ENCODE data around the gene MUC3A.
"Not testable (repeated sequence)": the region's sequence is repeated elsewhere in the genome, so short reads cannot be mapped to it uniquely, and the experiment has no call there.

The MUC3A gene

DNA sequence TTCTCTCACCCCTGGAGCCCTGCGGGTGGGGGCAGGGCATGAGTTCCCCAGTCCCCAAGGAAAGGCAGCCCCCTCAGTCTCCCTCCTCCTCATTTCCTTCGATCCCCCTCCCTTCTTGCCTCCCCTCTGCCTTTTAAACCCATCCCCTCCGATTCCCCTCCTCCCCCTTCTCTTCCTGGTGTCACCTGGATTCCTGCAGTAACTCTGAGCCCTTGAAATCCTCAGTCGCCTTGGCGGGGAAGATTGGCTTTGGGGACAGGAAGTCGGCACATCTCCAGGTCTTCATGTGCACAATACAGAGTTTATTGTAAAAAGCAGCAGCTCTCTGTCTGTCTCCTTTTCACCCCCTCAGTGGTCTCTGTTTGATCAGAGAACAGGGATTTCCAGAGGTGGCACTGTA is 18.7 kb downstream of the MUC3A start:
- H3K27ac ChIP-seq = no peak overlapping the region
- no peak for DNase-seq (ENCODE audit: low read depth, low spot score)

DNA sequence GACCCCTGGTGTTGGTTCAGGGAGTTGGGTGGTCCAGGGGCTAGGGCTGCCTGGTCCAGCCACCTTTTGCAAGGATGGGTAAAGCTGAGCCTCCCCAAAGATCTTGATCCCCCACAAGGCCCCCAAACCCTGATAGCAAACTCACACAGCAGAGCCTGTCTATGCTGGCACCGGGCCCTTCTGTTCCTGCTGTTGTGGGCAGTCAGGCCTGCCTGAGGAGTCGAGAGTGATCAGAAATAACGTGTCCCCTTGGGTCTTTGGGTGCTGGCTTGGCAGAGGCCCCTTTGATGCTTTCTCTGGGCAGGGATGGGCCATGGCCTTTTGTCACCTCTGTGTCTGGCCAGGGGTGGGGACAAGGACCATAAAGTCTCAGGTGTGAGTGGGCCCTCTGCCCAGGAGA is 19.3 kb downstream of the MUC3A start:
- no peak overlapping the region for H3K27ac ChIP-seq
- no peak for DNase-seq (ENCODE audit: low read depth, low spot score)

DNA sequence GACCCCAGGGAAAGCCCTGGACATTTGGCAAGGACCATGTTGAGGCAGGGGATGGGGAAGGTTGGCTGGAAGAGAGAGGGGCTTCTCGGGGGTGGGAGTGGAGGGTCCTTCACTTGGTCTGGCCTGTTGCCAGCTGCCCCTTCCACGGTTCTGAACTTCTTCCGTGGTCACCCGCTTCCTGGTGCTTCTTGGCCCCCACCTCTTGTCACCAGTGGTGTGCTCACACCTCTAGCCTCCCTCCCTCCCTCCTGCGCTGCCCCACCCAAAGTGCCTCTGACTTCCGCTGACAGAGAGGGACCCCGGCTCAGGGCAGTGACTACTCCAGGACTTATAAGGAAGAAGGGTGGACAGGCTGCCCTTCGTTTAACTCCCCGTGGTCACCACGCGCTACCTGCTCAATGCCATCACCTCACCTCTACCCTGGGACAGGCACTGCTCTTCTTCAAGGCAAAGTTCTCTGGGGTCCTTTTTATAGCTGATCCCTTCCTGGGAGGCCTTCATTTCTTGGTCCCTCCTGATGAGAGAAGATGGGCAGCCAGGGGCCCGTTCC is 19.8 kb downstream of the MUC3A start, which contains the start of gene MUC12:
MUC12 (plus strand) TSS at position 500 of the 550 bp plus-strand sequence. CDS start 58 bp downstream, outside the sequence.
- no peak for DNase-seq (ENCODE audit: low read depth, low spot score)
- H3K27ac ChIP-seq = no peak within 1 kb of the TSS

DNA sequence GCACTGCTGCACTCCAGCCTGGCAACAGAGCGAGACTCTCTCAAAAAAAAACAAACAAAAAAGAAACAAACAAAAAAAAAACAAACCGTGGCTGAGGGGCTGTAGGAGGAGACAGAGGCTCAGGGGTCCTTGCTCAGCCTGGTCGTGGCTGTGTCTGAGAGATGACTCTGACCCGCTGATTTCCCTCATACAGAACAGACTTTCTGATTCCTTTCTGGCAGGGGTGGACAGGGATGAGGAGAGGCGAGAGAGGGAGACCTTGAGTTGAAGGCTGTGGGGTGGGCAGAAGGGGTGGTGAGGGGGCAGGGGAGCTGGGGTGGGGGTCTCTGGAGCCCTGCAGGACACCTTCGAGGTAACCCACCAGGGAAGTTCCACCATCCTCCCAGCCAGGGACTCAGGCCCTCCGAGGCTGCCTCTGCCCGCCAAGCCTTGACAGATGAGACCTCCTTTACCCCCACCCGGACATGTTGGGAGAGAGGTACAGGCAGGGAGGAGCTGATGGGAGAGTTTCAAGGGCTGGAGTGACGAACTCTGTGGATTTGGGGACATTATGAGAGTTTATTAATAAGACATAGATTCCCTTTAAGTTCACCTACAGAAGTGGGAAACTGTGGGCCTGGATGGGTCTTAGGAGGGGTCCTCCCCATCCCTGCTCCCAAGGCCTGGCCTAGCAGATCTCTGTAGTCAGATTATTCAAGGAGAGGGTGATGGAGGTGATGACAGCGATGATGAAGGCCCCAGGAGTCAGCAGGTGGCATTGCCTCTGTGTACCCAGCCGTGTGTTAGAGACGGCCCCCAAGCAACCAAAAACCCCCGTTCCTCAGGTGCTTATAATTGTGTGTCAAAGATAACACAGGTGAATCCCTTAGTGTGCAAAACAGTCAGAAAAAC is 22.0 kb downstream of the MUC3A start:
- H3K27ac ChIP-seq = no peak overlapping the region

DNA sequence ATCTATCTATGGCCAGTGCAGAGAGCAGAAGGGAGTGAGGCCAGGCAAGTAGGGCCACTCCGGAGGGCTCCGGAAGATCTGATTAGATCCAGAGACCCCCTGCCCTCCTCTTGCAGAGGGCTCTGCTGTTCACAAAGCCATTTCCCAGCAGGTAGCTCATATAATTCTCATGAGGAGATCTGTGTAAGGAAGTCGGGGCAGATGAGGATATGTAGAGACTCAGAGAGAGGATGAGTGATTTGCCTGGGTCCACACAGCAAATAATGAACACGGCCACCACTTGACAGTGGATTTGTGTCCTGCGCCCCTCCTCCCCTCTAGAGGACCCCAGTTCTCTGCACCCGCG is 22.6 kb downstream of the MUC3A start:
- no peak for DNase-seq (ENCODE audit: low read depth, low spot score)
- H3K27ac ChIP-seq = no peak overlapping the region

More for the DNA sequence above, 22.0 kb downstream of the MUC3A start:
- no peak for DNase-seq (ENCODE audit: low read depth, low spot score)

DNA sequence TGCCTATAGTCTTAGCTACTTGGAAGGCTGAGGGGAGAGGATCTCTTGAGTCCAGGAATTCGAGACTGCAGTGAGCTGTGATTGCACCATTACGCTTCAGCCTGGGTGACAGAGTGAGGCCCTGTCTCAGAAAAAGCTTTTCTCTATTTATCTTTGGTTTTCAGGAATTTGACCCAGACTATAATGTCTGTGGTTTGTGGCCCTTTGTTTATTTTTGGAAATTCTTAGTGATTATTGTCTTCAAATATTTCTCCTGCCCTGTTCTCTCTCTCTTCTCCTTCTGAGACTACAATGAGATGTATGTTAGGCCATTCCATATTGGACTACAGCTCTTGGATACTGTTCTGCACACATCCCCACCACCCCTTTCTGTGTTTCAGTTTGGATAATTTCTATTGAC is 24.7 kb downstream of the MUC3A start:
- H3K27ac ChIP-seq = no peak overlapping the region
- DNase-seq (ENCODE audit: low read depth, low spot score) = no peak

DNA sequence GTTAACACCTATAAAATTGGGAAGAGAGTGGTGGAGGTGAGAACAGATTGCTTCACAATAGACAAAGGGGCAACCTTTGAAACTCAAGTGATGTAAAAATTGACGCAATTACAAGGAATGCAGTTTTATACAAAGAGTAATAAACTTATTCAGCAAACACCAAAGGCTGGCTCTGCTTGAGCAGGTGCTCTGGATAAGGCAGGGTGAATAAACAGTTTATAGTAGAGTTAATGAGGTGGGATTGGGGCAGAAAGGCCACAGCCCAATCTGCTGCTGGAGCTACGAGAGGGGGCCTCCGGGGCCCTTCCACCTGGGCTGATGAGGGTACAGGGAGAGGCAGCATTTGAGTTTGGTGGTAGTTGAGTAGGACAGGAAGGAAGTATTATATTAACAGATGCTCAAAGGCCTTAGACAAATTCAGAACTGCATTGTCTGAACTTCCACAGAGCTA is 26.1 kb downstream of the MUC3A start:
- DNase-seq (ENCODE audit: low read depth, low spot score) = no peak
- no peak overlapping the region for H3K27ac ChIP-seq

DNA sequence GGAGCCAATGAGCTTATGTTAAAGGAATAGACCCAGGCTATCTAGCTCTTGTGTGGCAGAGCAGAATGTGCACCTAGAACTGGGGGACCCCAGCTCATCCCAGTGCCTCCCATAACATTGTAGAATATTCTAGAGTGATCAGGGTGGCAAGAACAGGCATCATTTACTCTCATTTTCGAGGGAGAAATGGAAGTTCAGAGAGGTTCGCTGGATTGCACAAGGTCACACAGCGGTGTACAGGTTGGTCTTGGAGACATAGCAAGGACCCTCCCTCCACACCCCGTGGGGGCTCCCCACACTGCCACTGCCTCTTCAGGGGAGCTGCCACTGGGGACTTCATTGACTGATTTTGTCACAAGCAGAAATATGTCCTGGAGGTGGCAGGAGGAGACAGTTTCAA is 29.0 kb downstream of the MUC3A start:
- H3K27ac ChIP-seq = no peak overlapping the region
- no peak for DNase-seq (ENCODE audit: low read depth, low spot score)

DNA sequence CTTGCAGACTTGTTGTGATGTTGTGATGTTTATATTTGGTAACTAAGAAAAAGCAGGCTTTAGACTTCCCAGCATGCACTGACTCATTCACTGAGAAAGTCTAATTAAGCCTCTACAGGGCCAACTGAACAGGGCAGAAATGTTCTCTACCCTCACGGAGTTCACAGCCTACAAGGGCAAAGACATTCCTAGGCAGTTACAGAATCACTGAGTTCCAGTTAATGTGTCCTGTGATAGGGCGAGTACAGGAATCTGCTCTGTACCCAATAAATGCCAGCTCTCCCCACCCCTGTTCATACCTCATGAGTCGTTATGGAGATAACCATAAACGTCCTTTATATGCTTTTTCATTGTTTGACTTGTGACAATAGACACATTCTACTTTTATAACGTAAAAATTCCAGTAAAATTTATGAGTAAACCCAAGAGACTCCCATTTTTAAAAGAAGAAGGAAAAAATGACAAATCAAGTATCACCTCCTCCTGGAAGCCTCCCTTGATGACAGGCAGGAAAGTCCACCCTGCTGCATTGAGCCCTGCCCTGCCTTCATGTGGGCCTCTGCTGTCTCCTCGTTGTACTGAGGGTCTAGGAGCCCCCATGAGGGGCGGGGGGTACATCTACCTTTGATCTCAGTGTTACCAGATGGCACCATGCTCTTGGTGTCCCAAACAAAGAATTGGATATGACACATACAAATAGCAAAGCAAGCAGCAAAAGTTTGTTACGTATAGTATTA is 34.3 kb downstream of the MUC3A start:
- H3K27ac ChIP-seq = peak overlapping the region; percentile 75
- peak; percentile 91 for DNase-seq (ENCODE audit: low read depth, low spot score)

DNA sequence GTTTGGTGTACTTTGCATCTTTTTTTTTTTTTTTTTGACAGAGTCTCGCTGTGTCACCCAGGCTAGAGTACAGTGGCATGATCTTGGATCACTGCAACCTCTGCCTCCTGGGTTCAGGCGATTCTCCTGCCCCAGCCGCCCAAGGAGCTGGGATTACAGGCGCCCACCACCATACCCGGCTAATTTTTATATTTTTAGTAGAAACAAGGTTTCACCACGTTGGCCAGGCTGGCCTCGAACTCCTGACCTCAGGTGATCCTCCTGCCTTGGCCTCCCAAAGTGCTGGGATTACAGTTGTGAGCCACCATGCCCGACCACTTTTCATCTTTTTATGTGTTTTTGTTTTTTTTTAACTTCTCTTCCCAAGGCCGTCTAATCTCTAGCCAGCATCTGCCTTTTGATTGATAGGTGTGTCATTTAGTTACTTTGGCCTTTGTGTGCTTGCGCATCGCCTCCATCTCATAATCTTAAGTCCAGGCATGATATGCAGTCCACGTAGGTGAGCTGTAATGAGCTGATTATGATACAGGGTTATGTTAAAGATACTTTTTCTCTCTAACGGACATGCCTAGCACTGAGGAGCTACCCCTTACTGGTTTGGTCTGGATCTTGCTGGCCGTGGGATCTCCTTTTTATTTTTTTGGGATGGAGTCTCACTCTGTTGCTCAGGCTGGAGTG is 35.0 kb downstream of the MUC3A start:
- DNase-seq (ENCODE audit: low read depth, low spot score) = not testable (repeated sequence)

DNA sequence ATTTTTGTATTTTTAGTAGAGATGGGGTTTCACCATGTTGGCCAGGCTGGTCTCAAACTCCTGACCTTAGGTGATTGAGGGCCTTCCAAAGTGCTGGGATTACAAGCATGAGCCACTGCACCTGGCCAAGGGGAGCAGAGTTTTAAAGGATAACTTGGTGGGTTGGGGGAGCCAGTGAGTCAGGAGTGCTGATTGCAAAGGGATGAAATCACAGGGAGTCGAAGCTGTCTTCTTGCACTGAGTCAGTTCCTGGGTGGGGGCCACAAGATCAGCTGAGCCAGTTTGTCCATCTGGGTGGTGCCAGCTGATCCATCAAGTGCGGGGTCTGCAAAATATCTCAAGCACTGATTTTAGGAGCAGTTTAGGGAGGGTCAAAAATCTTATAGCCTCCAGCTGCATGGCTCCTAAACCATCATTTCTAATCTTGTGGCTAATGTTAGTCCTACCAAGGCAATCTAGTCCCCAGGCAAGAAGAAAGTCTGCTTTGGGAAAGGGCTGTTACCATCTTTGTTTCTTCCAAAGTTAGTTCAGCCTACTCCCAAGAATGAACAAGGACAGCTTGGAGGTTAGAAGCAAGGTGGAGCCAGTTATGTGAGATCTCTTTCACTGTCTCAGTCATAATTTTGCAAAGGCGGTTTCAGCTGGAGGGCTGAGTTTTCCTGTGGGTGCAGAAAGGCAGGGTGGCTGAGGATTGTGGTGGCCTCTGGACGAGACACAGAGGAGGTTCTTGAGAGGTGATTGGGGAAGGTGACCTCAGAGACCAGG is 35.9 kb downstream of the MUC3A start:
- H3K27ac ChIP-seq = peak overlapping the region; percentile 75
- DNase-seq (ENCODE audit: low read depth, low spot score) = peak; percentile 40

More for the DNA sequence above, 35.0 kb downstream of the MUC3A start:
- peak overlapping the region; percentile 75 for H3K27ac ChIP-seq

DNA sequence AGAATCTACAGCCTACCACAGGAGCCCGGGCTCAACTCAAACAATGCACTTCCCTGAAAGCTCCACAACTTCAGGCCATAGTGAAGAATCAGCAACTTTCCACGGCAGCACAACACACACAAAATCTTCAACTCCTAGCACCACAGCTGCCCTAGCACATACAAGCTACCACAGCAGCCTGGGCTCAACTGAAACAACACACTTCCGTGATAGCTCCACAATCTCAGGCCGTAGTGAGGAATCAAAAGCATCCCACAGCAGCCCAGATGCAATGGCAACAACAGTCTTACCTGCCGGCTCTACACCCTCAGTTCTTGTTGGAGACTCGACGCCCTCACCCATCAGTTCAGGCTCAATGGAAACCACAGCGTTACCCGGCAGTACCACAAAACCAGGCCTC is 42.3 kb downstream of the MUC3A start:
- no peak for DNase-seq (ENCODE audit: low read depth, low spot score)
- no peak overlapping the region for H3K27ac ChIP-seq

DNA sequence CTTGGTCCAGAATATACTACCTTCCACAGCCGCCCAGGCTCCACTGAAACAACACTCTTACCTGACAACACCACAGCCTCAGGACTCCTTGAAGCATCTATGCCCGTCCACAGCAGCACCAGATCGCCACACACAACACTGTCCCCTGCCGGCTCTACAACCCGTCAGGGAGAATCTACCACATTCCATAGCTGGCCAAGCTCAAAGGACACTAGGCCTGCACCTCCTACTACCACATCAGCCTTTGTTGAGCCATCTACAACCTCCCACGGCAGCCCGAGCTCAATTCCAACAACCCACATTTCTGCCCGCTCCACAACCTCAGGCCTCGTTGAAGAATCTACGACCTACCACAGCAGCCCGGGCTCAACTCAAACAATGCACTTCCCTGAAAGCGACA is 42.9 kb downstream of the MUC3A start:
- DNase-seq (ENCODE audit: low read depth, low spot score); H3K27ac ChIP-seq: not testable (repeated sequence)

DNA sequence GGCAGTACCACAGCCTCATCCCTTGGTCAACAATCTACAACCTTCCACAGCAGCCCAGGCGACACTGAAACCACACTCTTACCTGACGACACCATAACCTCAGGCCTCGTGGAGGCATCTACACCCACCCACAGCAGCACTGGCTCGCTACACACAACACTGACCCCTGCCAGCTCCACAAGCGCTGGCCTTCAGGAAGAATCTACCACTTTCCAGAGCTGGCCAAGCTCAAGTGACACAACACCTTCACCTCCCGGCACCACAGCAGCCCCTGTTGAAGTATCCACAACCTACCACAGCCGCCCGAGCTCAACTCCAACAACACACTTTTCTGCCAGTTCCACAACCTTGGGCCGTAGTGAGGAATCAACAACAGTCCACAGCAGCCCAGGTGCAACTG is 45.3 kb downstream of the MUC3A start:
- H3K27ac ChIP-seq; DNase-seq (ENCODE audit: low read depth, low spot score): not testable (repeated sequence)

DNA sequence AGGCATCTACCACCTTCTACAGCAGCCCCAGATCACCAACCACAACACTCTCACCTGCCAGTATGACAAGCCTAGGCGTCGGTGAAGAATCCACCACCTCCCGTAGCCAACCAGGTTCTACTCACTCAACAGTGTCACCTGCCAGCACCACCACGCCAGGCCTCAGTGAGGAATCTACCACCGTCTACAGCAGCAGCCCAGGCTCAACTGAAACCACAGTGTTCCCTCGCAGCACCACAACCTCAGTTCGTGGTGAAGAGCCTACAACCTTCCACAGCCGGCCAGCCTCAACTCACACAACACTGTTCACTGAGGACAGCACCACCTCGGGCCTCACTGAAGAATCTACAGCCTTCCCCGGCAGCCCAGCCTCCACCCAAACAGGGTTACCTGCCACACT is 49.2 kb downstream of the MUC3A start:
- H3K27ac ChIP-seq; DNase-seq (ENCODE audit: low read depth, low spot score): not testable (repeated sequence)

DNA sequence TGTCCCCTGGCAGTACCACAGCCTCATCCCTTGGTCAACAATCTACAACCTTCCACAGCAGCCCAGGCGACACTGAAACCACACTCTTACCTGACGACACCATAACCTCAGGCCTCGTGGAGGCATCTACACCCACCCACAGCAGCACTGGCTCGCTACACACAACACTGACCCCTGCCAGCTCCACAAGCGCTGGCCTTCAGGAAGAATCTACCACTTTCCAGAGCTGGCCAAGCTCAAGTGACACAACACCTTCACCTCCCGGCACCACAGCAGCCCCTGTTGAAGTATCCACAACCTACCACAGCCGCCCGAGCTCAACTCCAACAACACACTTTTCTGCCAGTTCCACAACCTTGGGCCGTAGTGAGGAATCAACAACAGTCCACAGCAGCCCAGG is 50.0 kb downstream of the MUC3A start:
- DNase-seq (ENCODE audit: low read depth, low spot score); H3K27ac ChIP-seq: not testable (repeated sequence)

DNA sequence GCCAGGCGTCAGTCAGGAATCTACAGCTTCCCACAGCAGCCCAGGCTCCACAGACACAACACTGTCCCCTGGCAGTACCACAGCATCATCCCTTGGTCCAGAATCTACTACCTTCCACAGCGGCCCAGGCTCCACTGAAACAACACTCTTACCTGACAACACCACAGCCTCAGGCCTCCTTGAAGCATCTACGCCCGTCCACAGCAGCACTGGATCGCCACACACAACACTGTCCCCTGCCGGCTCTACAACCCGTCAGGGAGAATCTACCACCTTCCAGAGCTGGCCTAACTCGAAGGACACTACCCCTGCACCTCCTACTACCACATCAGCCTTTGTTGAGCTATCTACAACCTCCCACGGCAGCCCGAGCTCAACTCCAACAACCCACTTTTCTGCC is 50.7 kb downstream of the MUC3A start:
- DNase-seq (ENCODE audit: low read depth, low spot score); H3K27ac ChIP-seq: not testable (repeated sequence)

DNA sequence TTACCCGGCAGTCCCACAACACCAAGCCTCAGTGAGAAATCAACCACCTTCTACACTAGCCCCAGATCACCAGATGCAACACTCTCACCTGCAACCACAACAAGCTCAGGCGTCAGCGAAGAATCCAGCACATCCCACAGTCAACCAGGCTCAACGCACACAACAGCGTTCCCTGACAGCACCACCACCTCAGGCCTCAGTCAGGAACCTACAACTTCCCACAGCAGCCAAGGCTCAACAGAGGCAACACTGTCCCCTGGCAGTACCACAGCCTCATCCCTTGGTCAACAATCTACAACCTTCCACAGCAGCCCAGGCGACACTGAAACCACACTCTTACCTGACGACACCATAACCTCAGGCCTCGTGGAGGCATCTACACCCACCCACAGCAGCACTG is 53.0 kb downstream of the MUC3A start:
- not testable (repeated sequence) for H3K27ac ChIP-seq; DNase-seq (ENCODE audit: low read depth, low spot score)

DNA sequence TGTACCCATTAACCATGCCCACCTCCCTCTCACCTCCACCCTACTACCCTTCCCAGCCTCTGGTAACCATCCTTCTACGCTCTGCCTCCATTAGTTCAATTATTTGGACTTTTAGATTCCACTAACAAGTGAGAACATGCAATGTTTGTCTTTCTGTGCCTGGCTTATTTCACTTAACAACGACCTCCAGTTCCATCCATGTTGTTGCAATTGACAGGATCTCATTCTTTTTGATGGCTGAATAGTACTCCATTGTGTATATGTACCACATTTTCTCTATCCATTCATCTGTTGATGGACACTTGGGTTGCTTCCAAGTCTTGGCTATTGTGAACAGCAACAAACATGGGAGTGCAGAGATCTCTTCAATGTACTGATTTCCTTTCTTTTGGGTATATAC is 58.0 kb downstream of the MUC3A start:
- H3K27ac ChIP-seq; DNase-seq (ENCODE audit: low read depth, low spot score): not testable (repeated sequence)

DNA sequence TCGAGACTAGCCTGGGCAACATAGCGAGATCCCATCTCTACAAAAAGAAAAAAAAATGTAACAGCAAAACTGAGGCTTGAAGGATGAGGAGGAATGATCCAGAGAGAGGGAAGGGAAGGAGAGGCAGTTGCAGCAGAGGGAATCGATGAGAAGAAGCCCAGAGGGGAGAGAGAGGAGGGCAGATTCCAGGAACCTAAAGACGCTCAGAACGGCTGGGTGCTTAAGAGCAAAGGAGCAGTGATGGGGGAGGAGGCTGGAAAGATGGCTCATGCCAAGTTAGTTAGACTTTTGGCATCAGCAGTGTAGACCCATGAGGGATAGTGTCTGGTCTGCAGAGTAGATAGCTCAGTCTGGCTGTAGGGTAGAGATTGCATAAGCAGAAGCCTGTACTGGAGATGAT is 60.3 kb downstream of the MUC3A start:
- H3K27ac ChIP-seq = no peak overlapping the region
- no peak for DNase-seq (ENCODE audit: low read depth, low spot score)
